Lung (tissue), 12 donors: ENCODE data around the gene ZBTB2. TPM values are rescaled to one million over a fixed set of nuclear protein-coding genes. Genes with fewer than 3 reads are reported as not detected.

ENCODE experiments used
- ATAC-seq: fragments of 200-7000 bp; cut with Tn5 transposase; one replicate; pipeline ENCODE4 v1.9.1; 2020; ENCODE audit warnings: moderate number of reproducible peaks; ENCODE audit not compliant: insufficient read depth, low FRiP score
- DNase-seq, 3 donors: peaks; one replicate each; pipeline ENCODE4 v3.0.0-alpha.2; 2013 to 2017
- H3K27ac ChIP-seq, 2 donors: one replicate each; pipeline ENCODE4 v1.5.1; 2013; ENCODE audit warnings: mild to moderate bottlenecking in 2 of 2, moderate library complexity in 2 of 2, control low read depth in 1 of 2, inconsistent platforms in 1 of 2, low read depth in 1 of 2, low read length in 1 of 2
- H3K27me3 ChIP-seq, 3 donors: one replicate each; pipeline ENCODE4 v1.5.1; 2013; ENCODE audit warnings: low read length in 2 of 3; ENCODE audit not compliant: control insufficient read depth in 3 of 3, insufficient read depth in 3 of 3
- H3K36me3 ChIP-seq, 4 donors: one replicate each; pipeline ENCODE4 v1.5.1; 2013; ENCODE audit warnings: low read length in 4 of 4, mild to moderate bottlenecking in 1 of 4, moderate library complexity in 1 of 4; ENCODE audit not compliant: control insufficient read depth in 4 of 4, insufficient read depth in 4 of 4
- H3K4me1 ChIP-seq, 5 donors: one replicate each; pipeline ENCODE4 v1.5.1; 2013; ENCODE audit warnings: low read length in 5 of 5, mild to moderate bottlenecking in 2 of 5, moderate library complexity in 1 of 5; ENCODE audit not compliant: control insufficient read depth in 5 of 5, insufficient read depth in 5 of 5
- H3K4me3 ChIP-seq: one replicate; pipeline ENCODE4 v1.5.1; 2013; ENCODE audit warnings: mild to moderate bottlenecking, control low read depth, moderate library complexity
- H3K9ac ChIP-seq, 2 donors: one replicate each; pipeline ENCODE4 v1.5.1; 2013; ENCODE audit warnings: low read length in 2 of 2, control low read depth in 1 of 2; ENCODE audit not compliant: insufficient read depth in 1 of 2
- H3K9me3 ChIP-seq, 4 donors: one replicate each; pipeline ENCODE4 v1.5.1; 2013; ENCODE audit warnings: low read length in 3 of 4, mild to moderate bottlenecking in 1 of 4, moderate library complexity in 1 of 4; ENCODE audit not compliant: control insufficient read depth in 4 of 4, insufficient read depth in 3 of 4
- CTCF ChIP-seq: IDR thresholded peaks from 2 replicates; pipeline ENCODE4 v1.5.1; 2012; ENCODE audit warnings: mild to moderate bottlenecking; ENCODE audit errors: control extremely low read depth, extremely low read depth
- WGBS, 2 donors: extraction: QIAGEN DNeasy Blood & Tissue Kit; methylation state at CpG; one replicate each; pipeline ENCODE4 v1.1.7; 2013; 5-methylcytosine and 5-hydroxymethylcytosine counted together
- polyA plus RNA-seq, 2 donors: library from polyadenylated mRNA; stranded (reverse); fragments of 200-250 nt; gene quantifications; one replicate each; pipeline ENCODE4 v1.2.1, GENCODE V29; 2013
- total RNA-seq, 2 donors: library from RNA; depleted of rRNA in 1 of 2; stranded (reverse); fragments of >200 nt in 1 of 2; gene quantifications; one replicate each; pipeline ENCODE4 v1.2.1, GENCODE V29; 2014 to 2021
- donor health status: control.
- donor health status: control.
- donor health status: Bipolar disorder and iron deficiency.
- donor health status: healthy.
- donor health status: DM: yes; HTN: yes; CAD: no.

Gene ZBTB2
- total and polyA plus RNA-seq, 4 donors, result 8.1 to 13.9 (median 9.8) TPM

GRCh38 chr6:151325075-151326050, 66.0 kb downstream of the ZBTB2 start:
- Histone ChIP-seq H3K27me3 (no peaks in the 10 kb centered on the region), H3K4me1 (peaks cover 0 to 35% (median 9%) of the 10 kb centered on the region in 5 donors), H3K4me3 (peak overlapping the region; percentile 46), H3K27ac (peak overlapping the region; percentile 22 to 30), H3K9me3 (no peaks in the 10 kb centered on the region), H3K36me3 (no peaks in the 10 kb centered on the region), H3K9ac (peak overlapping the region; percentile 42 to 97)
- peak; percentile 49 for ATAC-seq
- 1 to 3% methylated on average over 45 to 46 of the region's 46 CpGs for WGBS, 2 donors
- peak; percentile 87 to 91 (median 89) for DNase-seq
- no peak for TF ChIP-seq CTCF

- Histone ChIP-seq H3K27me3 (no peaks in the 10 kb centered on the region), H3K4me3 (no peak overlapping the region), H3K4me1 (peaks cover 0 to 27% (median 9%) of the 10 kb centered on the region in 5 donors), H3K9me3 (no peaks in the 10 kb centered on the region), H3K27ac (no peak overlapping the region), H3K36me3 (no peaks in the 10 kb centered on the region), H3K9ac (peak overlapping the region in 1 of 2 donors; percentile 14)
- ATAC-seq, result no peak
- DNase-seq, result no peak
- no peak for TF ChIP-seq CTCF
- WGBS, 2 donors, result 31 to 37% methylated on average over 6 of the region's 6 CpGs
Observed at GRCh38 chr6:151324488-151324825, 66.9 kb downstream of the ZBTB2 start.

GRCh38 chr6:151323791-151324487, 67.4 kb downstream of the ZBTB2 start:
- Histone ChIP-seq H3K9me3 (no peaks in the 10 kb centered on the region), H3K9ac (peak overlapping the region in 1 of 2 donors; percentile 14), H3K4me3 (no peak overlapping the region), H3K36me3 (no peaks in the 10 kb centered on the region), H3K27me3 (no peaks in the 10 kb centered on the region), H3K27ac (peak overlapping the region; percentile 15 to 26), H3K4me1 (peaks cover 0 to 26% (median 9%) of the 10 kb centered on the region in 5 donors)
- ATAC-seq, result peak; percentile 93
- peak; percentile 93 to 94 (median 94) for DNase-seq
- WGBS, 2 donors, result 20 to 21% methylated on average over 12 of the region's 12 CpGs
- peak; percentile 95 for TF ChIP-seq CTCF
